GM19238 (cell line): ENCODE measurements around the gene PLEKHJ1.
"Not testable (repeated sequence)": the region's sequence is repeated elsewhere in the genome, so short reads cannot be mapped to it uniquely, and the experiment has no call there.

Experiments used
- DNase-seq: peaks from one replicate; pipeline ENCODE4 v3.0.0; 2011; ENCODE audit warnings: low spot score; ENCODE audit not compliant: insufficient read length

The PLEKHJ1 gene, protein sequence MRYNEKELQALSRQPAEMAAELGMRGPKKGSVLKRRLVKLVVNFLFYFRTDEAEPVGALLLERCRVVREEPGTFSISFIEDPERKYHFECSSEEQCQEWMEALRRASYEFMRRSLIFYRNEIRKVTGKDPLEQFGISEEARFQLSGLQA

GRCh38 chr19:2236314-2237050, at the start of gene PLEKHJ1, which contains the start of gene SF3A2:
Gene PLEKHJ1 (minus strand): TSS chr19:2236329. CDS start chr19:2236248, 81 bp downstream.
Gene SF3A2 (plus strand): TSS chr19:2236824. CDS start chr19:2243419, 6,595 bp downstream.
- DNase-seq = peak; percentile 100

DNA sequence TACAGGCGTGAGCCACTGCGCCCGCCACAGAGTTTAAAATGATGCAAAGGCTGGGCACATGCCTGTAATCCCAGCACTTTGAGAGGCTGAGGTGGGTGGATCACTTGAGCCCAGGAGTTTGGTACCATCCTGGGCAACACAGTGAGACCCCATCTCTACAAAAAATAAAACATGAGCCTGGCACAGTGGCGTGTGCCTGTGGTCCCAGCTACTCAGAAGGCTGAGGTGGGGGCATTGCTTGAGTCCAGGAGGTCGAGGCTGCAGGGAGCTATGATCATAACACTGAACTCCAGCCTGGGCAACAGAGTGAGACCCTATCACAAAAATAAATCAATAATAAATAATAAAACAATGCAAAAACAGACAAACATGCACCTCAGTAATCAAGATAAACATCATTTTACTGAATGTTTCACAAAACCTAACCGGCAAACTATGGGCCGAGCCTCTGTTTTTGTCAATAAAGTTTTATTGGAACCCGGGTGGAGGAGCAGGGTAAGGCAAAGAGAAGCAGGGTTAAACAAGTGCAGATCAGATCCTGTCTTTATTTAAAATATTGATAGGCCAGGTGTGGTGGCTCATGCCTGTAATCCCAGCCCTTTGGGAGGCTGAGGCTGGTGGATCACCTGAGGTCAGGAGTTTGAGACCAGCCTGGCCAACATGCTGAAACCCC, 47.8 kb upstream of the PLEKHJ1 start:
- no peak for DNase-seq

- no peak for DNase-seq
These were observed 46.7 kb upstream of the PLEKHJ1 start for GRCh38 chr19:2282862-2283237.

GRCh38 chr19:2282062-2282861, 46.1 kb upstream of the PLEKHJ1 start, which contains the start of gene PEAK3:
Gene PEAK3 (minus strand): TSS chr19:2282175. CDS start chr19:2280931, 1,244 bp downstream.
- no peak for DNase-seq

GRCh38 chr19:2281265-2282061, 45.3 kb upstream of the PLEKHJ1 start:
- DNase-seq = not testable (repeated sequence)

- no peak for DNase-seq
These were observed 44.6 kb upstream of the PLEKHJ1 start for GRCh38 chr19:2280633-2281264.

GRCh38 chr19:2278459-2279158, 42.5 kb upstream of the PLEKHJ1 start:
- DNase-seq = no peak

GRCh38 chr19:2277138-2277537, 41.0 kb upstream of the PLEKHJ1 start:
- no peak for DNase-seq

GRCh38 chr19:2276429-2276986, 40.4 kb upstream of the PLEKHJ1 start:
- DNase-seq = no peak

DNA sequence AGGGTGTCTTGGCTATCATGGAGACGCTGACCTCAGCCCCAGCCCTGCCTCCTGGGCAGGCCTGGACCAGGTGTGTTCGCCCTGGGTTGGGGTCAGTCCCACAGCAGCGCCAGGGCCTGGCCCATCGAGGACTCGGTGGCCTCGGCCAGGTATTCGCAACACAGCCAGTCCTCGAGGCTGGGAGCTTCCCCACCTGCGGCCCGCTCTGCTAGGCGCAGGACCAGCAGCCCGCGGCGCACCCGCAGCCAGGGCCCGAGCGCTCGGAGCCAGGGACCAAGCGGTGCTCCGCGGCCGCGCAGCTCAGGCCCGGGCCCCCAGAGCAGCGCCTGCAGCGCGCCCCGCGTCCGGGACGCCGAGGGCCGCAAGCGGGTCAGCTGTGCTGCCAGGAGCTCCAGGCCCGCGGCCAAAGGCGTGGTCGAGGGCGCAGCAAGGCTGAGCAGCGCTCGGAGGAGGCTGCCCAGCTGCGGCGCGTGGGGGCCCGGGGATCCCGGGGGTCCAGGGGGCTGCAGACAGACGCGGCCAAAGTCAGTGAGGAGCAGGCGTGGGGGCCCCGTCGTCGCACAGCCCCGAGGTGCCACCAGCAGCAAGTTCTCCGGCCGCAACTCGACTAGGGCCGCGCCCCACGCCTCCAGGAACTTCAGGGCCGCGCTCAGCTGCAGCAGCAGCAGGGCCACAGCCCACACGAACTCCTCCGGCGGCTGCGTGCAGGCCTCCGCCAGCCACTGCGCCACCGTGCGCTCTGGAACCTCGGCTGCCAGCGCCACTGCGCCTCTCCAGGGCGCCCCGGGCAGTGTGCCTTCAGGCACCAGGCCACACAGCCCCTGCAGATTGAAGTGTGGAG, 39.7 kb upstream of the PLEKHJ1 start:
- DNase-seq = no peak

DNA sequence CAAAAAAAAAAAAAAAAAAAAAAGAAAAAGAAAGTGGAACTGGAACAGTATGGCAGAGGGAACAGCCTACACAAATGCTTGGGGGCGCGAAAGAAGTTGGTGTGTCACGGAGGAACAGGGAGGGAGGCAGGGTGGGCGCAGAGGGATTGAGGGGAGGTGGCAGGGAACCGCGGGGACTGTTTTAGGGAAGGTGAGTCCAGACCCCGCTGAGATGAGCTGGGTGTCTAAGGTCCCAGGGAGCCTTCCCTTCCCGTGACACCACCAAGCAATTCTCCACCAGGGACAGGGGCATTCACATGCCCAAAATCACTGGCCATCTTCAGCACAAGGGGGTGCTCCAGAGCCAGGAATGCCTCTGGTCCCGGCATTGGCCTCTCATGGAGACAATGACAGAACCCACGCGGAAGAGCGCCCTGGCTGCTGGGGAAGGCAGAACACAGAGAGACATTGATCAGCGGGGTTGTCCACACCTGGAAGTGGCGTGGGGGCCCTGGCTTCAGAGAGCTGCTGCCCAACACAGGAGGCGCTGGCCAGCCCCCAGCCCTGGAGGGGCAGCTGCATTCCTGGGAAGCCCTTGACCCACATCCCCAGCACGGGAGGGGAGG, 38.9 kb upstream of the PLEKHJ1 start:
- DNase-seq = no peak

- no peak for DNase-seq
These were observed 38.1 kb upstream of the PLEKHJ1 start for GRCh38 chr19:2274185-2274711.

GRCh38 chr19:2273356-2274184, 37.4 kb upstream of the PLEKHJ1 start:
- DNase-seq = peak; percentile 98

GRCh38 chr19:2271234-2272103, 35.3 kb upstream of the PLEKHJ1 start:
- DNase-seq = no peak

GRCh38 chr19:2270423-2271233, 34.5 kb upstream of the PLEKHJ1 start:
- DNase-seq = no peak
